ENCODE measurements around the gene STX3. TPM values are rescaled to one million over a fixed set of nuclear protein-coding genes. Genes with fewer than 3 reads are reported as not detected.

STX3 gene
- total and polyA plus RNA-seq, 2 of the 13 experiments (the other 11 are each of a cell fraction or from before 2014, with no cell fraction given): 16.5 to 24.0 TPM

GRCh38 chr11:59818572-59818971 lies 63.4 kb downstream of the STX3 start:
- Histone ChIP-seq H3K27me3 (ENCODE audit: control insufficient read depth in 1 of 2, insufficient read depth in 2 of 2, low read length in 2 of 2) (no peaks in the 10 kb centered on the region), H3K27ac (ENCODE audit: extremely low read length, insufficient read depth, low read length) (no peak overlapping the region), H3K4me1 (ENCODE audit: insufficient read depth, low read length) (peaks cover 9% of the 10 kb centered on the region; the same call in 1 of the 2 replicates), H4K20me1 (ENCODE audit: insufficient read depth, low read length) (no peaks in the 10 kb centered on the region), H2AFZ (ENCODE audit: low read length) (no peak overlapping the region), H3K9ac (ENCODE audit: insufficient read depth, low read depth, low read length) (no peak overlapping the region), H3K9me3 (ENCODE audit: low read length) (no peaks in the 10 kb centered on the region), H3K4me3 (replicated peaks in 1 of 3; ENCODE audit: insufficient read depth in 1 of 3, low read depth in 2 of 3, low read length in 3 of 3) (no peak overlapping the region), H3K36me3 (replicated peaks in 1 of 2; ENCODE audit: control insufficient read depth in 1 of 2, insufficient read depth in 2 of 2, low read length in 2 of 2) (no peaks in the 10 kb centered on the region), H3K4me2 (ENCODE audit: low read depth, low read length) (no peak overlapping the region), H3K79me2 (ENCODE audit: insufficient read depth, low read length) (no peaks in the 10 kb centered on the region)
- intact Hi-C loops (cut with micrococcal nuclease; ENCODE audit: unreplicated experiment): no loop called here
- CTCF ChIA-PET (ENCODE audit: low intra/inter-chr PET ratio, low total read pairs): no interaction called here
- no TSS peak for BruUV-seq (replicated peaks)
- DNase-seq (ENCODE audit: low spot score) (no peak), FAIRE-seq (no peak), ATAC-seq (no peak)
- TF ChIP-seq YEATS4 (CRISPR knock-in tag; IDR thresholded peaks at IDR 0.05; ENCODE audit: borderline replicate concordance) (no peak), ZNF550 (CRISPR knock-in tag; IDR thresholded peaks at IDR 0.05; ENCODE audit: borderline replicate concordance) (no peak), ZNF382 (CRISPR knock-in tag; IDR thresholded peaks at IDR 0.05; ENCODE audit: borderline replicate concordance) (no peak), NFE2L2 (IDR thresholded peaks at IDR 0.05; ENCODE audit: low read length) (no peak), SP2 (CRISPR knock-in tag; IDR thresholded peaks at IDR 0.05) (no peak), ZNF564 (CRISPR knock-in tag; IDR thresholded peaks at IDR 0.05) (no peak), FIP1L1 (IDR thresholded peaks at IDR 0.05; ENCODE audit: borderline replicate concordance, insufficient read depth, low read depth, low read length) (no peak), ZNF878 (CRISPR knock-in tag; IDR thresholded peaks at IDR 0.05) (no peak), ZEB1 (IDR thresholded peaks at IDR 0.05; ENCODE audit: insufficient replicate concordance, low read depth) (no peak), ZNF790 (CRISPR knock-in tag; IDR thresholded peaks at IDR 0.05; ENCODE audit: borderline replicate concordance) (no peak), ZNF556 (CRISPR knock-in tag; IDR thresholded peaks at IDR 0.05; ENCODE audit: borderline replicate concordance) (no peak), ZNF557 (CRISPR knock-in tag; IDR thresholded peaks at IDR 0.05) (no peak), ZNF138 (CRISPR knock-in tag; IDR thresholded peaks at IDR 0.05; ENCODE audit: low read depth) (no peak)
- WGBS (ENCODE audit: low lambda C conversion rate): 2% methylated on average over 4 of the region's 4 CpGs
- POLR2A ChIA-PET: no interaction called here
- in situ Hi-C loops (cut with HindIII; ENCODE audit: extremely low pct_ligation_motif_present, low pct_unique_long_range_greater_than_20kb): no loop called here
